ENCODE results near the gene AMER1. TPM values are rescaled to one million over a fixed set of nuclear protein-coding genes. Genes with fewer than 3 reads are reported as not detected.

AMER1 gene
- total RNA-seq, 1 experiment from 2014 or later: 6.5 TPM

DNA sequence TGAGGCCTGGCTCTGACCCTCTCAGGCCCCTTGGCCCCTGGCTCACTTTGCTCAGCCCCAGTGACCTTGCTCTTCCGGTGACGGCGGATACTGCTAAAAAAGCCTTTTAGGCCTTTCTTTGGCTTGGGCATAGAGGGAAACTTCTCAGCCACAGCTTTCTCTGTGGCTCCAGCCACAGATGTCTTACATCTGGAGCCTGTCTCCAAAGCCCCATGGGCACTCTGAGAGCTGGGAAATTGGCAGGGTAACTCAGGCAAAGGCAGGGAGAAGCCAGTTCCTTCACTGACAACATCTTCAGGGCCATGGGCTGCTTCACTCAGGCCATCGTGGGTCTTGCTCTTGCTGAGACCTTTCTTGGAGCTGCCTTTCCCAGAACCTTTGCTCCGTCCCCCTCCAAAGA lies 12.8 kb downstream of the AMER1 start:
- Histone ChIP-seq H3K9me3 (ENCODE audit: insufficient read depth, low read depth) (no peaks in the 10 kb centered on the region), H3K36me3 (ENCODE audit: low read depth) (no peaks in the 10 kb centered on the region), H4K20me1 (ENCODE audit: insufficient read depth) (no peaks in the 10 kb centered on the region), H3F3A (ENCODE audit: insufficient read depth, low read depth) (no peaks in the 10 kb centered on the region), H3K4me3 (no peak overlapping the region), H3K4me2 (no peak overlapping the region), H2AFZ (no peak overlapping the region), H3K79me2 (ENCODE audit: low read depth) (no peaks in the 10 kb centered on the region), H3K9me2 (ENCODE audit: insufficient read depth) (no peaks in the 10 kb centered on the region), H3K27me3 (ENCODE audit: insufficient read depth, low read depth) (no peaks in the 10 kb centered on the region), H3K4me1 (replicated peaks; ENCODE audit: insufficient read depth) (no peaks in the 10 kb centered on the region), H3K27ac (no peak overlapping the region)
- intact Hi-C loops (cut with micrococcal nuclease; ENCODE audit: unreplicated experiment): no loop called here
- no peak for TF ChIP-seq EZH2 (IDR thresholded peaks at IDR 0.05; ENCODE audit: low read depth)
- TF ChIP-seq, protein P1, sequence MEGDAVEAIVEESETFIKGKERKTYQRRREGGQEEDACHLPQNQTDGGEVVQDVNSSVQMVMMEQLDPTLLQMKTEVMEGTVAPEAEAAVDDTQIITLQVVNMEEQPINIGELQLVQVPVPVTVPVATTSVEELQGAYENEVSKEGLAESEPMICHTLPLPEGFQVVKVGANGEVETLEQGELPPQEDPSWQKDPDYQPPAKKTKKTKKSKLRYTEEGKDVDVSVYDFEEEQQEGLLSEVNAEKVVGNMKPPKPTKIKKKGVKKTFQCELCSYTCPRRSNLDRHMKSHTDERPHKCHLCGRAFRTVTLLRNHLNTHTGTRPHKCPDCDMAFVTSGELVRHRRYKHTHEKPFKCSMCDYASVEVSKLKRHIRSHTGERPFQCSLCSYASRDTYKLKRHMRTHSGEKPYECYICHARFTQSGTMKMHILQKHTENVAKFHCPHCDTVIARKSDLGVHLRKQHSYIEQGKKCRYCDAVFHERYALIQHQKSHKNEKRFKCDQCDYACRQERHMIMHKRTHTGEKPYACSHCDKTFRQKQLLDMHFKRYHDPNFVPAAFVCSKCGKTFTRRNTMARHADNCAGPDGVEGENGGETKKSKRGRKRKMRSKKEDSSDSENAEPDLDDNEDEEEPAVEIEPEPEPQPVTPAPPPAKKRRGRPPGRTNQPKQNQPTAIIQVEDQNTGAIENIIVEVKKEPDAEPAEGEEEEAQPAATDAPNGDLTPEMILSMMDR (conservative IDR thresholded peaks at IDR 0.05): no peak
- CTCF ChIA-PET: no interaction called here
- DNase-seq: no peak
- BruUV-seq (replicated peaks): no TSS peak
- POLR2A ChIA-PET (ENCODE audit: unreplicated experiment): no interaction called here

DNA sequence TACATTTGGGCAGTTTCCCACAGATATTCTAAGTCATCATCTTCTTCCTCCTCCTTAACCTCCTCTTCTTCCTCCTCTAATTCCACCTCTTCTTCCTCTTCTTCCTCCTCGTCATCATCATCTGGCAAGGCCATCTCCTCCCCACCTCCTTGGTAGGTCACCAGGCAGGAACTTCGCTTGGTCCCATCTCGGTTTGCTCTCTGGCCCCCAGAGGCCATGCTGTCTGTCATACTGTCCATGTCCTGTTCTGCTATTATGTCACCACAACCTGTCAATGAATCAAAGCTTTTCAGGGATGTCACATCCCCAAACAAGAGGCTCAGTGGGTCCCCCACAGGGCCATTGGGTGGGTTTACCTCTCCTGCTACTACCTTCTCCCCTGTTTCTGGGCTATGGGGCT lies 13.5 kb downstream of the AMER1 start:
- intact Hi-C loops (cut with micrococcal nuclease; ENCODE audit: unreplicated experiment): no loop called here
- Histone ChIP-seq H3K4me1 (replicated peaks; ENCODE audit: insufficient read depth) (no peaks in the 10 kb centered on the region), H3K27ac (no peak overlapping the region), H3K9me3 (ENCODE audit: insufficient read depth, low read depth) (no peaks in the 10 kb centered on the region), H2AFZ (no peak overlapping the region), H3K79me2 (ENCODE audit: low read depth) (no peaks in the 10 kb centered on the region), H3K4me3 (no peak overlapping the region), H4K20me1 (ENCODE audit: insufficient read depth) (no peaks in the 10 kb centered on the region), H3K27me3 (ENCODE audit: insufficient read depth, low read depth) (no peaks in the 10 kb centered on the region), H3K36me3 (ENCODE audit: low read depth) (no peaks in the 10 kb centered on the region), H3K4me2 (no peak overlapping the region), H3F3A (ENCODE audit: insufficient read depth, low read depth) (no peaks in the 10 kb centered on the region), H3K9me2 (ENCODE audit: insufficient read depth) (no peaks in the 10 kb centered on the region)
- POLR2A ChIA-PET (ENCODE audit: unreplicated experiment): no interaction called here
- no TSS peak for BruUV-seq (replicated peaks)
- no peak for DNase-seq
- CTCF ChIA-PET: no interaction called here
- no peak for TF ChIP-seq EZH2 (IDR thresholded peaks at IDR 0.05; ENCODE audit: low read depth)
- TF ChIP-seq, protein P1 (conservative IDR thresholded peaks at IDR 0.05): no peak

DNA sequence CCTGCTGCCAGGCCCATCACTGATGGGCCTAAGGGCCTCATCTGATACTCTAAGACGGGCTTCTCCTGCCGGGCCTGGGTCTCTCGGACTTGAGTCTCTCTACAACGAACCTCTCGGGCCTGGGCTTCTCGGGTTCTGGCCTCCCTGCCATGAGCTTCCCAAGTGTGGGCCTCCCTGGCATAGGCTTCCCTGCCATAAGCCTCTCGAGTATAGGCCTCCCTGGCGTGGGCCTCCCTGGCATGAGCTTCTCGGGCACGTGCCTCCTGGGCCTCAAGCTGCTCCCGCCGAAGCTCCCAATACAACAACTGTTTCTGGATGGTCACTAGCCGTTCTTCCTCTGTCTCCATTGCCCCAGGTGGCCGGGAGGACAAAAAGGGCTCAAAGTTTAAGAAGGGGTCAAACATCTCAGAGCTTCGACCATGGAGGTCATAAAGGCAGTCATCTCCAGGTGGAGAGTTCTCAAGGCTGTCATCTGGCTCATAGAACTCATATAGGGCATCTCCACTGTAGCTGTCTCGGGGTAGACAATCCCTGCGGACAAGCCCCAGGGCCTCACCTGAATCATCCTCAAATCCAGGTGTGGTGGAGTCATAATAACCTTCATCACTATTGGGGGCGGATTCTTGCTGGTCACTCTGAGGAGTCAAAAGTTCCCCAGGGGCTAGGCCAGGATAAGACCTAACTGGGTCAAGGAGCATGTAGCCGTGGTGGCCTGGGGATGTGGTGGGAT lies 14.1 kb downstream of the AMER1 start:
- H3K4me1 ChIP-seq (replicated peaks; ENCODE audit: insufficient read depth): no peaks in the 10 kb centered on the region
- H2AFZ ChIP-seq: no peak overlapping the region
- no peaks in the 10 kb centered on the region for H3F3A ChIP-seq (ENCODE audit: insufficient read depth, low read depth)
- POLR2A ChIA-PET (ENCODE audit: unreplicated experiment): no interaction called here
- intact Hi-C loops (cut with micrococcal nuclease; ENCODE audit: unreplicated experiment): no loop called here
- no peaks in the 10 kb centered on the region for H3K9me2 ChIP-seq (ENCODE audit: insufficient read depth)
- H3K27me3 ChIP-seq (ENCODE audit: insufficient read depth, low read depth): no peaks in the 10 kb centered on the region
- no peak overlapping the region for H3K4me2 ChIP-seq
- DNase-seq: no peak
- no peaks in the 10 kb centered on the region for H3K36me3 ChIP-seq (ENCODE audit: low read depth)
- no TSS peak for BruUV-seq (replicated peaks)
- no peak overlapping the region for H3K27ac ChIP-seq
- no peaks in the 10 kb centered on the region for H3K9me3 ChIP-seq (ENCODE audit: insufficient read depth, low read depth)
- no peak overlapping the region for H3K4me3 ChIP-seq
- CTCF ChIA-PET: no interaction called here
- TF ChIP-seq EZH2 (IDR thresholded peaks at IDR 0.05; ENCODE audit: low read depth): no peak
- TF ChIP-seq, protein P1 (conservative IDR thresholded peaks at IDR 0.05): no peak
- no peaks in the 10 kb centered on the region for H3K79me2 ChIP-seq (ENCODE audit: low read depth)
- no peaks in the 10 kb centered on the region for H4K20me1 ChIP-seq (ENCODE audit: insufficient read depth)

Data from PC-9 (cell line).